NCI-H748 (cell line): ENCODE results near the gene TF.

Experiments used
- DNase-seq: peaks from one replicate; lab custom pipeline; 2025; ENCODE audit not compliant: unreplicated experiment; lab: John Stamatoyannopoulos, UW

The TF gene

DNA sequence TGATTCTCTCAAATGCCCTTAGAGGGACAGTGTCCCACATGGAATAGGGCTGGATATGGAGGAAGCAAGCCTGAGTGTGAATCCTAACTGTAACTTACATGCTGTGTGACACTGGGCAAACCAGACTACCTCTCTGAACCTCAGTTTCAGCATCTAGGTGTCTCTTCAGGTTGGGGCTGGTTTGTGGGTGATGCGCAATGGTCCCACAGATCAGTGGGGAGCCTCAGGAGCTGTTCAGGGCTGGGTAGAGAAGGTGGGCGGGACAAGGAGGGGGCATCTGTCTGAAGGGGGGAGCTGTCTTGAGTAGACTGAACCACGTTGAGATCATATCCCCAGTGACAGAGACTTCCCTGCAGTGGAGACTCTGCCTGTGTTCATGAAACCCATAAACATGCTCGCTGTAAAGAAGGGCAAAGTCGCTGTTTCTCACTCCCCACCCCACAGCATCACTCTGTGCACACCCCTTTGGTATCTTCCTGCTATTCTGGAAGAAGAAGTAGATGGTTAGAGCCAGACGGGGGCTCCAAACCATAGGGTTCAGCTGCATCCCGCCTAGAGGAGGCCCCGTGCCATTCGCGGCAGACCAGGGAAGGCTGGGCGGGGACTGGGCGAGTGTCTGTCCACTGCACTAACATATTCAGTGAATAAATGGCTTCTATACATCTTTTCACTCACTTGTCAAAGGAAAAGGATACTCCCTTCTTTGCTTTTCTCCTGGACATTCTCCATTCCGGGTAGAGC lies 87.9 kb downstream of the TF start:
- DNase-seq: no peak

DNA sequence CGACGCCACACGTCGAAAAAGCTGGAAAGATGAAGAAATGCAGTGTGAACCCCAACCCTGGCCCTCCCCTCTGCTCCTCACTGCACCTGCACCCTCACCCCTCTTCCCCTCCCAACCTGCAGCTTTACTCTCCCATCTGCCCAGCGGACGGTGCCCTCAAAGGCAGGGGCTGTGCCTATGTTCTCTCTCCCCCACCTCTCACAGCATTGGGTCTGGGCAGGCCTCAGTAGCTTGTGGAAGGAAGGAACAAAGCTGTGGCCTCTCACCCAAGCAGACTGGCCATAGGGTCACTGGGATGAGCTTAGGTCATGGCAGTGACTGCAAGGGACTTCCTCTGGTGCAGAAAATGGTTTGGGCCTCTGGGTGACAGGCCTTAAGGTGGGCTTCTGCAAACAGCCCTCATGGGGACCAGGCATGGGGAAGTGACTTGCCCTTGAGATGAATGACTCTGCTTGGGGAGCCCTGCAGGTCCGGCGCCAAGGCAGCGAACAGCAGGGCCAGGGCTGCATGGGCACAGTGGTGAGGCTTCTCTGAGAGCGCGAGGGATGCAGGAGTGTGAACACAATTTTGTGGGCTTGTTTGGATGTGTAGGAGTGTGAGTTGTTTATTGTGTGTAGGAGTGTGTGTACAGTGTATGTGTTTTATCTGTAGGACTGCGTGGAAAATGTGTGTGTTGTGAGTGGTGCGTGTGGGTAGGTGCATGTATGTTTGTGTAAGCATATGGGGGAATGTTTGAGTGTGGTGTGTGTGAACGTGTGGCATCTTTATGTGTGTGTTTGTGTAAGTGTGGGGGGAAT lies 88.6 kb downstream of the TF start:
- no peak for DNase-seq

DNA sequence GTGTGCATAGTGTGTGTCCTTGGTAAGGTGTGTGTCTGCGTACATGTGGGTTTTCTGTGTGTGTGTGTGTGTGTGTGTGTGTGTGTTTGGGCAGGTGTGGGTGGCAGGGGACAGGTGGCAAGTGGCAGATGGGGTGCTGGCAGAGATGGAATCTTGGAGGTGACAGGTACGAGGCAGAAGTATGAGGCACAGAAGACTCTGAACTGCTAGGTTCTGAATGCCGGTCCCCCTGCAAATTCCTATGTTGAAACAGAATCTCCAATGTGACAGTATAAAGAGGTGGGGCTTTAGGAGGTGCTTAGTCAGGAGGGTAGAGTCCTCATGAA lies 89.2 kb downstream of the TF start:
- no peak for DNase-seq

DNA sequence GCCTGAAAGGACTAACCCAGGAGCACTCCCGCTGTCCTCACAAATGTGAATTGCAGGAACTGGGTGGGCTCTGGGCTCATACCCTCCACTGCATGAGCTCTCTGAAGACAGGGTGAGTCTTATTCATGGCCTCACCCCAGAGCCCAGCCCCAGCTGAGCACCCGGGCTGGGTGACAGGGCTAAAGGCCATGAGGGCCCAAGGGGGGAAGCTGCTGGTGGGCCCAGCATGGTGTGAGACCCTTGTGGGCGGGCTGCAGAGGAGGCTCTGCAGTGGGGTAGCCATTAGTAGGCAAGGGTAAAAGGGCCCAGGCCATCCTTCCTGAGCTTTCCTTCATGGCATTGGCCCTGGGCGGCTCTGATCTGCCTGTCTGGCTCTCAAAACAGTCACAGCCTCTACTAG lies 89.8 kb downstream of the TF start:
- DNase-seq: no peak

DNA sequence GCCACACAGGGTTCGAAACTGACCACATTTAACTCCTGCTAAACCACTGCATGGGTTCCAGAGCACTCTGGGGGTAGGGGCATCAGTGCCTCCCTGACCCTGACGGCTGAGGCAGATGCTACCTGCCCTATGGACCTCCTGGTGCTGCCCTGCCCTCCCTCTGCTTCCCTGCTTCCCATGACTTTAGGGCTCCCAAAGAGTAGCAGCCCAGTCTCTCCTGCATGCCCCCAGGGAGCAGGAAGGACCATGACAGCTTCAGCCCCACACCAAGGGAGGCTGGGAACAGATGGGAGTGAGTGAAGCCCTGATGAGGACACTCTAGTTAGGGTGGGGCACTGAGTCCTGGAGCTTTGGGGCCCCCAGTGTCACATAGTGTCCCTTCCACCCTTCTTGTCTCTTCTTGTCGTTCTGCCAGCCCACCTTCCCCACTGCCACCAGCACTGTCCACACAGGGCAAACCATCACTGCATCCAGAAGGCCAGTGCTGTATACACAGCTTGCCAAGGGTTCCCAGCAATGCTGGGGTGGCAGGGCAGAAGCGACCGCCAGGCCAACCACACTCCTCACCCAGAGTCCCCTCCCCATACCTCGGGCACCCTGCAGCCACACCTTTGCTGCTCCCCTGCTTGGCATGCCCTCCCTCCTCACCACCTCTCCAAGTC lies 90.4 kb downstream of the TF start:
- no peak for DNase-seq

DNA sequence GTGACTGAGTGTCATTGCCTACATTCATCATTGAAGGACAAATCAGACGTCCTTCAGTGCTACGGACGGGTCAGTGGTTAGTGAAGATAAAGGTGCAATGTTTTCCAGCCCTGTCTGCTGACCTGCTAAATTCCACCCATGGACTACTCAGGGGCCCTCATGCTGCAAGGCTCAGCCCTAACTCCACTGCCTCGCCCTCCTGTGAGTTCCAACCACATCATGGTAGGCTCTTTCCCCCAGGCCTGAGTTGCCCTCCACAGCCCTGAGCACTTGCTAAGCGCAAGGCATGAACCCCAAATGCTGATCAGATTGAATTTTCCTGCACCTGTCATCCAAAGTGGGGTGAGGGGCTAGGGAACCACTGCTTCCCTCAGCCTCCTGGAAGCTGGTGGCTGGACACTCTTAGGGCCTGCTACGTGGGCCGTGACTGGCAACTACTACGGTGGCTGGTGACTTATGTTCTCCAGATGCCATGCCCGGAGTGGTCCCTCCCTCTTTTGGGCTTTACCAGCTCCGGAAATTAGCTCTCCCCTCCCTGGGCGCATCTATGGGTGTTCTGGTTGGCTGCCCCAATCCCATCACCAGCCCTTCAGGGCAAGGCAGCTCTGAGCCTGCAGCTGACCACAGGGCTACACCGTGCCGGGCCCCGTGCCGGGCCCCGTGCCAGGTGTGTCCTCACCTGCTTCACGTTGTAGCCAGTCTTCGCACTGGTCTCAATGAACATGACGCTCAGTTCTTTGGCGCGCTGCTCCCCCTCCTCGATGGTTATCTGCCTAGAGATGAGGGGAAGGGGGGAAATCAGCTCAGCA lies 91.5 kb downstream of the TF start:
- no peak for DNase-seq

DNA sequence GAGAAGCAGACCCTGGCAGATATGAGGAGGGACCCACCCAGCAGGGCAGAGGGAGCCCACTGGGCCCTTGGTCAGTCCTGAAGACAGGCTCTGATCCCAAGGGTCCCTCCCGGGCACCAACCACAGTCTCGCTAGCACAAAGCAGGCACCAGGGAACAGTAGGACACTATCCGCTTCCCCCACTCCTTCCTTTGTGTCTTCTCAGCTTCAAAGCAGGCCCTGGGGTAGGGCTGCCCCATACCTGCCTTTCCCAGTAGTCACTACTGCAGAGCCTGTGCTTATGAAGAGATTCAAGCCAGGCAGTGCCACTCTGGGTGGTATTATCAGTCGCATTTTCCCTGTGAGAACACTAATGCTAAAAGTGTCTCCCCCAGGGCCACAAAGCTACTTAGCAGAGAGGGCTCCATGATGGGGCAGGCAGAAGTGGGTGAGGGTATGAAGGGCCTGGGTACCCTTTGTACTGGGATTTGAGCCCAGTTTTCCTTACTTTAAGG lies 92.2 kb downstream of the TF start:
- DNase-seq: no peak

DNA sequence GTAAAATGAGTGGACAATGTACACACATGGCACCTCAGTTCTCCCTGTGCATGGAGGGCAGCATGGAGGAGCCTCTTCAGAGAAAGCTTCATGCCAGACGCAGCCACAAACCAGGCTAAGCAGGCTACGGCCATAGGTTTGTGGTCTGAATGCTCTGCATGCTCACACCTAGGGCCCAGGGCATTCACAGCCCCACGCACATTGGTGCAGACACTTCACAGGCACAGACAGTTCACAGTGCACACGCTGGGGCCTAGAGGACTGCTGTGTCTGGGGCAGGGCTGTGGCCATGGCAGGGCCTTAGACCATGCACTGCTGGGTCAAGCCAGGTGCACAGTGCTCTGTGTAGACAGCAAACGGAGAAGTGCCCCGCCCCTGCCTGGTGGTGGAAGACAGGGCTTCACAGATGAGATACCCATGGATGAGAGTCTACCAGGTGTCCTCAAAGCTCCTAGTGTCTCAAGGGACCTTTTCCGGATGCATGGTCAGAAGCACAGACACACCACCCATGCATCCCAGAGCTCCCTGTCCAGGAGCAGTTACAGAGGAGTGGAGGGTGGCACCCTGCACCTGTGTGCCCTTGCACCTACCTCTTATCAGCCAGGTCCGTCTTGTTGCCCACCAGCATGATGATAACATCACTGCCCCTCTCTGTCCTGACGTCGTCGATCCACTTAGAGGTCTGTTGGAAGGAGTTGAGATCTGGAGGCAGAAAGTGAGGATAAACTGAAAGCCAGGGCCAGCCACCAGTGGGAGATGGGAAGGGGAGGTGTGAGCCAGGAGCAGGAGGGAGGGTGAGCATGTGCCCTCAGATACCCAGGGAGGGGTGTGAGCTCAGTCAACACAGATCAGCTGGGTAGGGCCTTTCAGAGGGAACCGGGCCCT lies 93.0 kb downstream of the TF start:
- DNase-seq: no peak

DNA sequence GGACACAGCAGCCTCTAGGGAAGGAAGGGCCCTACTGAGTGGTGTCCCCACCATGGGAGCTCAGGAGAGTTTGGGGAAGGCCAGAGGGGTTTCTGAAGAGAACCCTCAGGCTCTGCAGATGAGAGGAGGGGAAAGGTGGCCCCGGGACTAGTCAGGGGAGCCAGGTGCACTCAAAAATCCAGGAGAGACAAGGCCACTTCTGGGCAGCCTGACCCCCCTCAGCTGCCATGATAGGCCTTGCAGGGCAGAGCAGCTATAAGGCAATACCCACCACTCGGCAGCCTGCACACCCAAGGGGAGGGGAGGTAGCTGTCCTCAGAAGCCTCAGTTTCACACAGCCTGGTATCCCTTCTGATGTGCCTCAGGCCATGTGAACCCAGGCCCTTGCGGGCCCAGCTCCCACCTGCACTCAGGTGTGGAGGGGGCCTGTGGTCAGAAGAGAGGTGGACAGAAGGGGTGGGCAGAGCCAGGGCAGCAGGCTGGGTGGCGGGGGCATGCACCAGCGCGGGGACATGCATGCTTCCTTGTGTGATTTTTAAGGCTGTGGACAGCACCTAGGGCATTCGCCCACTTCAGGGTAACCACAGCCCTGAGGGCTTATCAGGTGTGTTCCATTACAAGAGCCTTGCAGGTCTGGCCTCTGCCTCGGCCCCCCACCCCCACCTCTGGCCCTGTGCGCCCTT lies 94.0 kb downstream of the TF start:
- DNase-seq: no peak

DNA sequence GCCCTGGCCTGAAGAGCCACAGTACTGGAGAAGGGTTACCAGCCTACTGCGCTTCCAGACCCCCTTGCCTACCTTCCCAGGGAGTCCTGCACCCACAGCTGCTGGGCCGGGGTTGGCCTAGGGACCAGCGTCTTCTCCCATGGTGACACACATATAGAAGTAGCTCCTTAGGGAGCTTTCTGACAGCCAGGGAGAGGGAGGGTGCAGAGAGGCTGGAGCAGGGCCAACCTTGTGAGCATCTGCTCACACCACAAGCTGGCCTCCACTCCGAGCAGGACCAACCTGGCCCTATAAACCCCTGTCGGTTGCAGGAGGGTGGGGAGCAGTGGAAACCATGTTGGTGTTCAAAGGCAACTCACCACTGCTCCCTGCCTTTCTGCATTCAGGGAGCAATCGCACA lies 94.6 kb downstream of the TF start:
- no peak for DNase-seq

DNA sequence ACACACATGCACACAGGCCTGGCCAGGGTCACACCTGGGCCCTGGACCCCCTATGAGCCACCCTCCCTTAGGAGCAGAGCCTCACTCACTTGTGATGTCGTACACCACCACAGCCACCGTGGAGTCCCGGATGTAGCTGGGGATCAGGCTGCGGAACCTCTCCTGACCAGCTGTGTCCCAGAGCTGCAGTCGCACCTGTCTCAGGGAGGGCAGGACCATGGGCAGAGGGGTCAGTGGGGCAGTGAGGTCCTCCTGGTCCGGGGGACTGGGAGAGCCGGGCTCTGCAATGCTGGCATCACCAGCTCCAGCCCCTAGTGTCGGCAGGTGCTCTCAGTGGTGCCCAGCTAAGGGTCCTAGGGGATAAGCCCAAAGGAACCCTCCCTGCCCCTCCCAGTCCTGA lies 95.0 kb downstream of the TF start:
- no peak for DNase-seq

DNA sequence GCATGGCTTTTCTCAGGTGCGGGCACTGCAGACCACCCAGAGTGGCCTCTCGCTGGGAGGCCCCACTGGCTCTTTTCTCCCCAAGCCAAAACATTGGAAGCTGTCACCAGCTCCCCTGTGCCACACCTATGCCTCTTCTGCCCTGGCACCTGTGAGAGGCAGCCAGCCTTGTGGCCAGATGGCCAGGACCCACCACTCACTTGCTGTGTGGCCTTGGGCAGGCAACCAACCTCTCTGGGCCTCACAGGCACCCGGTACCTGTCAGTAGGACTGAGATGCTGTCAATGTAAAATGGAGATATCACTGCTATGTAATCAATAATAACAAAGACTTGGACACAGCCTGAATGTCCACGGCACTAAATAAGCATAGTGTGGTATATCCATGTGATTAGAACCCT lies 96.0 kb downstream of the TF start:
- no peak for DNase-seq

DNA sequence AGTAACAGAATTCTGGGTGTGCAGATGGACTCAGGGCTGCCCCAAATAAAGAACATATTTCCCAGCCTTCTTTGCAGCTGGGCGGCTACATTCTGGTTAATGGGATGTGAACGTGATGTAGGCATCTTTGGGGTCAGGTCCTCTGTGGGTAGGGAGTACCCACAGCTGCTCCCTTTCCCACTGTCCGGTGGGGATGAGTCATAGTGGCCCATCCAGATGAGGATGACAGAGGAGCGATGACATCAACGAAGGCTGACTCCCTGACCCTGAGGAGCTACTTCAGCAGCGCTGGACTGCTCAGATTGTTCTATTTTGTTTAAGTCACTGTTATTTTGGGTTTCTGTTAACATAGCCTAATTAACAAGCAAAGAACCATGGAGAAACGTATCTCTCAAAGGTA lies 97.4 kb downstream of the TF start:
- no peak for DNase-seq

DNA sequence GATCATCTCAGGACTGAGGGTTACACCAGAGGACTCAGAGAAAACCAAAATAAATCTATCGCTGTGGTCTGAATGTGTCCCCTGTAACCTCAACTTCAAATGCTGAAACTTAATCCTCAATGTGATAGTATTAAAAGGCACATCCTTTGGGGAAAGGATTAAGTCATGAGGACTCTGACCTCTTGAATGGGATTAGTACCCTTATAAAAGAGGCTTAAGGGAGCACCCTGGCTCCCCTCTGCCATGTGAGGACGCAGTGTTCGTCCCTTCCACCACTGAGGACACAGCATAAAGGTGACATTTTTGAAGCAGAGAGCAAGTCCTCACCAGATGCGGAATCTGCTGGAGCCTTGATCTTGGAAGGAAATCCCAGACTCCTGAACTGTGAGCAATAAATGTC lies 98.9 kb downstream of the TF start:
- no peak for DNase-seq
